Hepatocyte (in vitro differentiated cells): ENCODE results near the gene FUT1.
"Not testable (repeated sequence)": the region's sequence is repeated elsewhere in the genome, so short reads cannot be mapped to it uniquely, and the experiment has no call there.

Experiments
- EZH2 ChIP-seq: fragments of 200-600 bp; sonication (generic); IDR thresholded peaks from 2 replicates; pipeline ENCODE4 v1.6.1; 2016; ENCODE audit warnings: antibody characterized with exemption, mild to moderate bottlenecking, borderline replicate concordance
- EZH2phosphoT487 ChIP-seq: fragments of 200-600 bp; sonication (generic); IDR thresholded peaks from one replicate; pipeline ENCODE4 v1.6.1; 2018; ENCODE audit warnings: antibody characterized with exemption, mild to moderate bottlenecking, low read depth, moderate library complexity; ENCODE audit not compliant: unreplicated experiment, severe bottlenecking
- TF ChIP-seq, protein P1 (sequence below): fragments of 200-600 bp; sonication (generic); IDR thresholded peaks from 2 replicates; pipeline ENCODE4 v1.5.1; 2016; ENCODE audit warnings: antibody characterized with exemption, mild to moderate bottlenecking; ENCODE audit not compliant: poor library complexity

DNA sequence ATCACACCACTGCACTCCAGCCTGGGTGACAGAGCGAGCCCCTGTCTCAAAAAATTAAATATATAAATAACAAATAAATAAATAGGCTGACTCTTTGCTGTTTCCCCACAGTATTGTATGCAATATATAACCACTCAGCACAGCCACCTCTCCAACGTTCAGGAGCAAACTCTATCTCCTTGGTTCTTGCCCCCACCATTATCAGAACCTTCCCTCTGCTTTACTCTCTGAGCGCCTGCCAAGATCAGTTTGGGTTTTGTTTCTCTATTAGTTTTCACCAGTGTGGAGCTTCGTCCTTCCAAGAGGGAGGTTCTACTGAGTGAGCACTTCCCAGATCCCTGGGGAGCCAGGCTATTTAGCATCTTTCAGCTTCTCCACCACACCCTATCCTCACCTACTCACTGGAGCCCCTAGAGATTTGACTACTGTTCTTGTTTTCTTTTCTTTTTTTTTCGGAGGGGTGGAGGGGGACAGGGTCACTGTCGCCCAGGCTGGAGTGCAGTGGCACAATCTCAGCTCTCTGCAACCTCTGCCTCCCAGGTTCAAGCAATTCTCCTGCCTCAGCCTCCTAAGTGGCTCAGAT lies 15.8 kb upstream of the FUT1 start:
- TF ChIP-seq EZH2phosphoT487, EZH2: not testable (repeated sequence)
- TF ChIP-seq, protein P1, sequence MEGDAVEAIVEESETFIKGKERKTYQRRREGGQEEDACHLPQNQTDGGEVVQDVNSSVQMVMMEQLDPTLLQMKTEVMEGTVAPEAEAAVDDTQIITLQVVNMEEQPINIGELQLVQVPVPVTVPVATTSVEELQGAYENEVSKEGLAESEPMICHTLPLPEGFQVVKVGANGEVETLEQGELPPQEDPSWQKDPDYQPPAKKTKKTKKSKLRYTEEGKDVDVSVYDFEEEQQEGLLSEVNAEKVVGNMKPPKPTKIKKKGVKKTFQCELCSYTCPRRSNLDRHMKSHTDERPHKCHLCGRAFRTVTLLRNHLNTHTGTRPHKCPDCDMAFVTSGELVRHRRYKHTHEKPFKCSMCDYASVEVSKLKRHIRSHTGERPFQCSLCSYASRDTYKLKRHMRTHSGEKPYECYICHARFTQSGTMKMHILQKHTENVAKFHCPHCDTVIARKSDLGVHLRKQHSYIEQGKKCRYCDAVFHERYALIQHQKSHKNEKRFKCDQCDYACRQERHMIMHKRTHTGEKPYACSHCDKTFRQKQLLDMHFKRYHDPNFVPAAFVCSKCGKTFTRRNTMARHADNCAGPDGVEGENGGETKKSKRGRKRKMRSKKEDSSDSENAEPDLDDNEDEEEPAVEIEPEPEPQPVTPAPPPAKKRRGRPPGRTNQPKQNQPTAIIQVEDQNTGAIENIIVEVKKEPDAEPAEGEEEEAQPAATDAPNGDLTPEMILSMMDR: not testable (repeated sequence)
